ENCODE data around the gene SEMA3C.
A peak's percentile ranks its signal among the peaks of the same experiment; 100 is the strongest.

The SEMA3C gene

DNA sequence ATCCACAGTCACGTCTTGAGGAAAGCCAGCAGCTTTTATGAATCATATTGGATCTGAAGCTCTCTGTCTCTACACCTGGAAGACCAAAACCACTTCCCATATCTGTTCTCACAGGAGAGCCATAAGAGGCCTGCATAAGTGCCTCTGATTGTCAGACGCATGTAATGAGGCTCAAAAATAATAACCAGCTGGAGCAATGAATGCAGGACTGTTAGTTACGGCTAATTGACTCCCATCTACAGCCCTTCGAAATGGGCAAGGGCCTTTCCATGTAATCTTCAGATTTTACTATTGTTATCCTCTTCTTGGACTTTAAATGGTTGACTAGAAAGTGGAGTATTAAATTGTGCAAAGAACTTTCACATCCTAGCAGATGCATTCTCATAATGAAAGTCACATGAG lies 4.4 kb upstream of the SEMA3C start (continued):
- no peak for TF ChIP-seq ZNF610 (tag by site-specific recombination; IDR thresholded peaks at IDR 0.05; ENCODE audit: borderline replicate concordance)
- TF ChIP-seq ZNF366 (tag by site-specific recombination; conservative IDR thresholded peaks at IDR 0.05), result no peak; the same call in 1 of the 2 replicates
- TF ChIP-seq, protein P1, sequence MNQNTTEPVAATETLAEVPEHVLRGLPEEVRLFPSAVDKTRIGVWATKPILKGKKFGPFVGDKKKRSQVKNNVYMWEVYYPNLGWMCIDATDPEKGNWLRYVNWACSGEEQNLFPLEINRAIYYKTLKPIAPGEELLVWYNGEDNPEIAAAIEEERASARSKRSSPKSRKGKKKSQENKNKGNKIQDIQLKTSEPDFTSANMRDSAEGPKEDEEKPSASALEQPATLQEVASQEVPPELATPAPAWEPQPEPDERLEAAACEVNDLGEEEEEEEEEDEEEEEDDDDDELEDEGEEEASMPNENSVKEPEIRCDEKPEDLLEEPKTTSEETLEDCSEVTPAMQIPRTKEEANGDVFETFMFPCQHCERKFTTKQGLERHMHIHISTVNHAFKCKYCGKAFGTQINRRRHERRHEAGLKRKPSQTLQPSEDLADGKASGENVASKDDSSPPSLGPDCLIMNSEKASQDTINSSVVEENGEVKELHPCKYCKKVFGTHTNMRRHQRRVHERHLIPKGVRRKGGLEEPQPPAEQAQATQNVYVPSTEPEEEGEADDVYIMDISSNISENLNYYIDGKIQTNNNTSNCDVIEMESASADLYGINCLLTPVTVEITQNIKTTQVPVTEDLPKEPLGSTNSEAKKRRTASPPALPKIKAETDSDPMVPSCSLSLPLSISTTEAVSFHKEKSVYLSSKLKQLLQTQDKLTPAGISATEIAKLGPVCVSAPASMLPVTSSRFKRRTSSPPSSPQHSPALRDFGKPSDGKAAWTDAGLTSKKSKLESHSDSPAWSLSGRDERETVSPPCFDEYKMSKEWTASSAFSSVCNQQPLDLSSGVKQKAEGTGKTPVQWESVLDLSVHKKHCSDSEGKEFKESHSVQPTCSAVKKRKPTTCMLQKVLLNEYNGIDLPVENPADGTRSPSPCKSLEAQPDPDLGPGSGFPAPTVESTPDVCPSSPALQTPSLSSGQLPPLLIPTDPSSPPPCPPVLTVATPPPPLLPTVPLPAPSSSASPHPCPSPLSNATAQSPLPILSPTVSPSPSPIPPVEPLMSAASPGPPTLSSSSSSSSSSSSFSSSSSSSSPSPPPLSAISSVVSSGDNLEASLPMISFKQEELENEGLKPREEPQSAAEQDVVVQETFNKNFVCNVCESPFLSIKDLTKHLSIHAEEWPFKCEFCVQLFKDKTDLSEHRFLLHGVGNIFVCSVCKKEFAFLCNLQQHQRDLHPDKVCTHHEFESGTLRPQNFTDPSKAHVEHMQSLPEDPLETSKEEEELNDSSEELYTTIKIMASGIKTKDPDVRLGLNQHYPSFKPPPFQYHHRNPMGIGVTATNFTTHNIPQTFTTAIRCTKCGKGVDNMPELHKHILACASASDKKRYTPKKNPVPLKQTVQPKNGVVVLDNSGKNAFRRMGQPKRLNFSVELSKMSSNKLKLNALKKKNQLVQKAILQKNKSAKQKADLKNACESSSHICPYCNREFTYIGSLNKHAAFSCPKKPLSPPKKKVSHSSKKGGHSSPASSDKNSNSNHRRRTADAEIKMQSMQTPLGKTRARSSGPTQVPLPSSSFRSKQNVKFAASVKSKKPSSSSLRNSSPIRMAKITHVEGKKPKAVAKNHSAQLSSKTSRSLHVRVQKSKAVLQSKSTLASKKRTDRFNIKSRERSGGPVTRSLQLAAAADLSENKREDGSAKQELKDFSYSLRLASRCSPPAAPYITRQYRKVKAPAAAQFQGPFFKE (tag by site-specific recombination; IDR thresholded peaks at IDR 0.05; ENCODE audit: borderline replicate concordance), result no peak
- TF ChIP-seq GLI2 (tag by site-specific recombination; IDR thresholded peaks at IDR 0.05; ENCODE audit: borderline replicate concordance, low read depth), result no peak
- no peak for TF ChIP-seq ZNF292 (tag by site-specific recombination; IDR thresholded peaks at IDR 0.05; ENCODE audit: borderline replicate concordance, low read depth)
- TF ChIP-seq ZNF660 (tag by site-specific recombination; IDR thresholded peaks at IDR 0.05), result no peak
- TF ChIP-seq KLF7 (tag by site-specific recombination; IDR thresholded peaks at IDR 0.05; ENCODE audit: borderline replicate concordance), result no peak
- TF ChIP-seq IKZF3 (tag by site-specific recombination; IDR thresholded peaks at IDR 0.05), result 0 out of 2 replicates have a peak, but pooled peaks have one; percentile 10
- TF ChIP-seq, protein P2, sequence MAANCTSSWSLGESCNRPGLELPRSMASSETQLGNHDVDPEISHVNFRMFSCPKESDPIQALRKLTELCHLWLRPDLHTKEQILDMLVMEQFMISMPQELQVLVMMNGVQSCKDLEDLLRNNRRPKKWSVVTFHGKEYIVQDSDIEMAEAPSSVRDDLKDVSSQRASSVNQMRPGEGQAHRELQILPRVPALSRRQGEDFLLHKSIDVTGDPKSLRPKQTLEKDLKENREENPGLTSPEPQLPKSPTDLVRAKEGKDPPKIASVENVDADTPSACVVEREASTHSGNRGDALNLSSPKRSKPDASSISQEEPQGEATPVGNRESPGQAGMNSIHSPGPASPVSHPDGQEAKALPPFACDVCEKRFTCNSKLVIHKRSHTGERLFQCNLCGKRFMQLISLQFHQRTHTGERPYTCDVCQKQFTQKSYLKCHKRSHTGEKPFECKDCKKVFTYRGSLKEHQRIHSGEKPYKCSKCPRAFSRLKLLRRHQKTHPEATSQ (tag by site-specific recombination; IDR thresholded peaks at IDR 0.05), result no peak
- TF ChIP-seq ZNF623 (tag by site-specific recombination; IDR thresholded peaks at IDR 0.05), result no peak
- no peak for TF ChIP-seq HOXC10 (CRISPR knock-in tag; IDR thresholded peaks at IDR 0.05)
- TF ChIP-seq SP2 (tag by site-specific recombination; IDR thresholded peaks at IDR 0.05), result no peak
- TF ChIP-seq ZNF335 (tag by site-specific recombination; conservative IDR thresholded peaks at IDR 0.05), result no peak
- TF ChIP-seq ZNF747 (tag by site-specific recombination; IDR thresholded peaks at IDR 0.05), result no peak
- TF ChIP-seq, protein P3, sequence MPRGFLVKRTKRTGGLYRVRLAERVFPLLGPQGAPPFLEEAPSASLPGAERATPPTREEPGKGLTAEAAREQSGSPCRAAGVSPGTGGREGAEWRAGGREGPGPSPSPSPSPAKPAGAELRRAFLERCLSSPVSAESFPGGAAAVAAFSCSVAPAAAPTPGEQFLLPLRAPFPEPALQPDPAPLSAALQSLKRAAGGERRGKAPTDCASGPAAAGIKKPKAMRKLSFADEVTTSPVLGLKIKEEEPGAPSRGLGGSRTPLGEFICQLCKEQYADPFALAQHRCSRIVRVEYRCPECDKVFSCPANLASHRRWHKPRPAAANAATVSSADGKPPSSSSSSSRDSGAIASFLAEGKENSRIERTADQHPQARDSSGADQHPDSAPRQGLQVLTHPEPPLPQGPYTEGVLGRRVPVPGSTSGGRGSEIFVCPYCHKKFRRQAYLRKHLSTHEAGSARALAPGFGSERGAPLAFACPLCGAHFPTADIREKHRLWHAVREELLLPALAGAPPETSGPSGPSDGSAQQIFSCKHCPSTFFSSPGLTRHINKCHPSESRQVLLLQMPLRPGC (tag by site-specific recombination; IDR thresholded peaks at IDR 0.05), result 0 out of 2 replicates have a peak, but pooled peaks have one; percentile 19
- 0 out of 2 replicates have a peak, but pooled peaks have one; percentile 14 for TF ChIP-seq ZSCAN30 (tag by site-specific recombination; IDR thresholded peaks at IDR 0.05)
- no peak for TF ChIP-seq SALL2 (tag by site-specific recombination; IDR thresholded peaks at IDR 0.05; ENCODE audit: borderline replicate concordance)
- TF ChIP-seq ZFP41 (tag by site-specific recombination; IDR thresholded peaks at IDR 0.05; ENCODE audit: borderline replicate concordance), result no peak
- no peak for TF ChIP-seq ZNF843 (tag by site-specific recombination; IDR thresholded peaks at IDR 0.05)
- no peak for TF ChIP-seq ZNF777 (tag by site-specific recombination; IDR thresholded peaks at IDR 0.05; ENCODE audit: borderline replicate concordance)
- no peak for TF ChIP-seq ZNF114 (tag by site-specific recombination; IDR thresholded peaks at IDR 0.05)
- TF ChIP-seq ZNF404 (tag by site-specific recombination; IDR thresholded peaks at IDR 0.05), result no peak
- TF ChIP-seq, protein P4, sequence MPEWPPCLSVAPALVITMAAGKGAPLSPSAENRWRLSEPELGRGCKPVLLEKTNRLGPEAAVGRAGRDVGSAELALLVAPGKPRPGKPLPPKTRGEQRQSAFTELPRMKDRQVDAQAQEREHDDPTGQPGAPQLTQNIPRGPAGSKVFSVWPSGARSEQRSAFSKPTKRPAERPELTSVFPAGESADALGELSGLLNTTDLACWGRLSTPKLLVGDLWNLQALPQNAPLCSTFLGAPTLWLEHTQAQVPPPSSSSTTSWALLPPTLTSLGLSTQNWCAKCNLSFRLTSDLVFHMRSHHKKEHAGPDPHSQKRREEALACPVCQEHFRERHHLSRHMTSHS (tag by site-specific recombination; IDR thresholded peaks at IDR 0.05), result no peak
- no peak for TF ChIP-seq ZNF664 (tag by site-specific recombination; IDR thresholded peaks at IDR 0.05)
- no peak for TF ChIP-seq GLIS2 (tag by site-specific recombination; IDR thresholded peaks at IDR 0.05)
- no peak for TF ChIP-seq ZNF433 (tag by site-specific recombination; IDR thresholded peaks at IDR 0.05; ENCODE audit: low read depth)
- no peak for TF ChIP-seq ZNF571 (tag by site-specific recombination; IDR thresholded peaks at IDR 0.05)
- peak; percentile 40; the same call in 1 of the 2 replicates for TF ChIP-seq ZEB2 (tag by site-specific recombination; IDR thresholded peaks at IDR 0.05)
- TF ChIP-seq ZNF354C (tag by site-specific recombination; IDR thresholded peaks at IDR 0.05; ENCODE audit: borderline replicate concordance, low read depth), result no peak
- TF ChIP-seq, protein P5, sequence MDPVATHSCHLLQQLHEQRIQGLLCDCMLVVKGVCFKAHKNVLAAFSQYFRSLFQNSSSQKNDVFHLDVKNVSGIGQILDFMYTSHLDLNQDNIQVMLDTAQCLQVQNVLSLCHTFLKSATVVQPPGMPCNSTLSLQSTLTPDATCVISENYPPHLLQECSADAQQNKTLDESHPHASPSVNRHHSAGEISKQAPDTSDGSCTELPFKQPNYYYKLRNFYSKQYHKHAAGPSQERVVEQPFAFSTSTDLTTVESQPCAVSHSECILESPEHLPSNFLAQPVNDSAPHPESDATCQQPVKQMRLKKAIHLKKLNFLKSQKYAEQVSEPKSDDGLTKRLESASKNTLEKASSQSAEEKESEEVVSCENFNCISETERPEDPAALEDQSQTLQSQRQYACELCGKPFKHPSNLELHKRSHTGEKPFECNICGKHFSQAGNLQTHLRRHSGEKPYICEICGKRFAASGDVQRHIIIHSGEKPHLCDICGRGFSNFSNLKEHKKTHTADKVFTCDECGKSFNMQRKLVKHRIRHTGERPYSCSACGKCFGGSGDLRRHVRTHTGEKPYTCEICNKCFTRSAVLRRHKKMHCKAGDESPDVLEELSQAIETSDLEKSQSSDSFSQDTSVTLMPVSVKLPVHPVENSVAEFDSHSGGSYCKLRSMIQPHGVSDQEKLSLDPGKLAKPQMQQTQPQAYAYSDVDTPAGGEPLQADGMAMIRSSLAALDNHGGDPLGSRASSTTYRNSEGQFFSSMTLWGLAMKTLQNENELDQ (tag by site-specific recombination; IDR thresholded peaks at IDR 0.05; ENCODE audit: low read depth), result no peak
